ENCODE data around the gene ADAMTS15.

GRCh38 chr11:130429120-130429681 is 19.2 kb upstream of the ADAMTS15 start:
- TF ChIP-seq POLR2A (IDR thresholded peaks at IDR 0.05) (no peak), CTCF (IDR thresholded peaks at IDR 0.05) (no peak)
